HG03103 (cell line): ENCODE data around the gene GSC2.

Source experiments
- ATAC-seq: cut with Tn5 transposase; IDR thresholded peaks from one replicate; pipeline ENCODE4 v1.9.1; 2021; ENCODE audit warnings: low read depth; ENCODE audit not compliant: unreplicated experiment

GSC2 gene

GRCh38 chr22:19178657-19179496, 28.8 kb upstream of the GSC2 start, which contains the start of gene SLC25A1:
Gene SLC25A1, minus strand, starts transcription at chr22:19178736. Its CDS starts 63 bp downstream, at chr22:19178673.
- peak; percentile 39 for ATAC-seq

GRCh38 chr22:19178065-19178656, 28.1 kb upstream of the GSC2 start:
- peak; percentile 24 for ATAC-seq

GRCh38 chr22:19177164-19178064, 27.3 kb upstream of the GSC2 start:
- no peak for ATAC-seq

- ATAC-seq: no peak
These were observed 26.6 kb upstream of the GSC2 start for GRCh38 chr22:19176732-19177131.

GRCh38 chr22:19176175-19176643, 26.1 kb upstream of the GSC2 start:
- no peak for ATAC-seq

GRCh38 chr22:19175602-19176174, 25.6 kb upstream of the GSC2 start:
- ATAC-seq: no peak

- ATAC-seq: no peak
These were observed 25.0 kb upstream of the GSC2 start for GRCh38 chr22:19175026-19175601.

GRCh38 chr22:19174106-19175025, 24.3 kb upstream of the GSC2 start:
- ATAC-seq: no peak

- no peak for ATAC-seq
These were observed 23.2 kb upstream of the GSC2 start for GRCh38 chr22:19173047-19174035.

GRCh38 chr22:19172213-19173046, 22.3 kb upstream of the GSC2 start:
- ATAC-seq: no peak

GRCh38 chr22:19169947-19170318, 19.8 kb upstream of the GSC2 start:
- ATAC-seq: no peak

GRCh38 chr22:19169002-19169946, 19.2 kb upstream of the GSC2 start:
- no peak for ATAC-seq

GRCh38 chr22:19168088-19168890, 18.2 kb upstream of the GSC2 start:
- ATAC-seq: no peak

- ATAC-seq: no peak
These were observed 17.2 kb upstream of the GSC2 start for GRCh38 chr22:19167106-19167869.

- ATAC-seq: no peak
These were observed 16.3 kb upstream of the GSC2 start for GRCh38 chr22:19166421-19166820.
